CD14-positive monocyte (primary cell): ENCODE measurements around the gene BTBD9. TPM values are rescaled to one million over a fixed set of nuclear protein-coding genes. Genes with fewer than 3 reads are reported as not detected.

ENCODE experiments used
- DNase-seq, 3 donors: peaks; one replicate each; pipeline ENCODE4 v3.0.0-alpha.2; 2011 to 2022
- H2AFZ ChIP-seq: 2 replicates; pipeline ENCODE4 v1.6.0; 2012; ENCODE audit warnings: mild to moderate bottlenecking, low read depth, low read length, inconsistent platforms; ENCODE audit not compliant: insufficient read depth, poor library complexity, severe bottlenecking
- H3K27ac ChIP-seq, 2 donors: 1 replicate in 1 of 2; 2 replicates in 1 of 2; pipeline ENCODE4 v1.5.1; 2012 to 2013; ENCODE audit warnings: low read length in 2 of 2, control low read depth in 1 of 2, inconsistent platforms in 1 of 2, low read depth in 1 of 2, mild to moderate bottlenecking in 1 of 2
- H3K27me3 ChIP-seq, 2 donors: one replicate each; pipeline versions ENCODE4 v1.6.0 to v1.6.1; 2011 to 2013; ENCODE audit warnings: low read length in 2 of 2; ENCODE audit not compliant: control insufficient read depth in 2 of 2, insufficient read depth in 2 of 2
- H3K36me3 ChIP-seq, 2 donors: replicated peaks in 1 of 2; 1 replicate in 1 of 2; 2 replicates in 1 of 2; pipeline versions ENCODE4 v1.5.1 to v1.6.1; 2012 to 2013; ENCODE audit warnings: low read length in 2 of 2, control low read depth in 1 of 2, inconsistent platforms in 1 of 2, mild to moderate bottlenecking in 1 of 2; ENCODE audit not compliant: insufficient read depth in 2 of 2, control insufficient read depth in 1 of 2
- H3K4me1 ChIP-seq, 2 donors: 1 replicate in 1 of 2; 2 replicates in 1 of 2; pipeline versions ENCODE4 v1.5.1 to v1.6.1; 2012 to 2013; ENCODE audit warnings: low read length in 2 of 2, control low read depth in 1 of 2, inconsistent platforms in 1 of 2, mild to moderate bottlenecking in 1 of 2, moderate library complexity in 1 of 2; ENCODE audit not compliant: insufficient read depth in 2 of 2, control insufficient read depth in 1 of 2
- H3K4me2 ChIP-seq: replicated peaks from 2 replicates; pipeline ENCODE3; 2012; ENCODE audit warnings: low read length, moderate library complexity, mild to moderate bottlenecking; ENCODE audit not compliant: poor library complexity, severe bottlenecking; ENCODE audit errors: extremely low read depth
- H3K4me3 ChIP-seq, 3 experiments: fragments of 200-600 bp in 1 of 3; sonication (generic) in 1 of 3; replicated peaks in 1 of 3; 1 replicate in 2 of 3; 2 replicates in 1 of 3; pipeline ENCODE4 v1.5.1; 2011 to 2013; ENCODE audit warnings: low read length in 3 of 3, mild to moderate bottlenecking in 3 of 3, control low read depth in 2 of 3, low read depth in 2 of 3, inconsistent platforms in 1 of 3, moderate library complexity in 1 of 3
- H3K79me2 ChIP-seq: 2 replicates; pipeline ENCODE4 v1.6.0; 2012; ENCODE audit warnings: mild to moderate bottlenecking, control low read depth, inconsistent platforms, low read length, moderate library complexity; ENCODE audit not compliant: insufficient read depth
- H3K9ac ChIP-seq: 2 replicates; pipeline ENCODE4 v1.6.0; 2017; ENCODE audit warnings: low read length, mild to moderate bottlenecking; ENCODE audit not compliant: insufficient read depth, poor library complexity, severe bottlenecking
- H3K9me3 ChIP-seq, 2 donors: replicated peaks in 1 of 2; 1 replicate in 1 of 2; 2 replicates in 1 of 2; pipeline versions ENCODE4 v1.5.1 to v1.6.1; 2012 to 2013; ENCODE audit warnings: low read length in 2 of 2, control low read depth in 1 of 2; ENCODE audit not compliant: control insufficient read depth in 1 of 2, insufficient read depth in 1 of 2
- H4K20me1 ChIP-seq: 2 replicates; pipeline ENCODE4 v1.6.0; 2012; ENCODE audit warnings: mild to moderate bottlenecking, low read length, control low read depth, moderate library complexity; ENCODE audit not compliant: insufficient read depth
- H3K27ac Mint-ChIP-seq, 7 donors: one replicate each; pipeline ENCODE4 v1.8.0; 2020; ENCODE audit warnings: mild to moderate bottlenecking in 7 of 7, mixed read lengths in 7 of 7, moderate library complexity in 6 of 7, inconsistent platforms in 2 of 7
- H3K27me3 Mint-ChIP-seq, 3 donors: one replicate each; pipeline ENCODE4 v1.8.0; 2021 to 2022; ENCODE audit warnings: low read depth in 3 of 3, mild to moderate bottlenecking in 3 of 3, mixed read lengths in 3 of 3, moderate library complexity in 3 of 3, inconsistent platforms in 1 of 3
- H3K36me3 Mint-ChIP-seq, 2 donors: one replicate each; pipeline ENCODE4 v1.8.0; 2020; ENCODE audit warnings: mixed read lengths in 2 of 2, inconsistent platforms in 1 of 2, mild to moderate bottlenecking in 1 of 2
- H3K4me1 Mint-ChIP-seq: one replicate; pipeline ENCODE4 v1.8.0; 2020; ENCODE audit warnings: mild to moderate bottlenecking, mixed read lengths
- H3K4me3 Mint-ChIP-seq, 2 donors: one replicate each; pipeline ENCODE4 v1.8.0; 2020; ENCODE audit warnings: mild to moderate bottlenecking in 2 of 2, mixed read lengths in 2 of 2, moderate library complexity in 1 of 2
- H3K9me3 Mint-ChIP-seq, 7 donors: one replicate each; pipeline ENCODE4 v1.8.0; 2020 to 2022; ENCODE audit warnings: mixed read lengths in 7 of 7, mild to moderate bottlenecking in 6 of 7, moderate library complexity in 6 of 7, inconsistent platforms in 2 of 7
- WGBS: methylation state at CpG from one replicate; pipeline ENCODE4 v1.1.5; 2013; ENCODE audit warnings: missing lambda C conversion rate; ENCODE audit not compliant: insufficient coverage; 5-methylcytosine and 5-hydroxymethylcytosine counted together
- intact Hi-C, 2 donors: fragments of 100-400 bp; cut with micrococcal nuclease; formaldehyde crosslinking; loops; one replicate each; pipeline versions ENCODE4 v1.15.0 to v1.15.1; 2023
- polyA plus RNA-seq, 3 donors: library from polyadenylated mRNA; depleted of rRNA in 1 of 3; unstranded in 2 of 3; stranded (reverse) in 1 of 3; fragments of 300-500 nt in 2 of 3; fragments of >200 nt in 1 of 3; fragmentation: Illumina TruSeq in 2 of 3; gene quantifications; 1 replicate in 2 of 3; 2 replicates in 1 of 3; pipeline ENCODE4 v1.2.3, GENCODE V29; 2012 to 2021
- TF ChIP-seq, protein P1 (sequence below): fragments of 200-600 bp; IDR thresholded peaks from one replicate; pipeline ENCODE4 v1.8.0; 2022; ENCODE audit warnings: antibody characterized with exemption, mild to moderate bottlenecking

Gene BTBD9
- polyA plus RNA-seq, 3 donors: 5.2 to 7.5 (median 6.2) TPM

DNA sequence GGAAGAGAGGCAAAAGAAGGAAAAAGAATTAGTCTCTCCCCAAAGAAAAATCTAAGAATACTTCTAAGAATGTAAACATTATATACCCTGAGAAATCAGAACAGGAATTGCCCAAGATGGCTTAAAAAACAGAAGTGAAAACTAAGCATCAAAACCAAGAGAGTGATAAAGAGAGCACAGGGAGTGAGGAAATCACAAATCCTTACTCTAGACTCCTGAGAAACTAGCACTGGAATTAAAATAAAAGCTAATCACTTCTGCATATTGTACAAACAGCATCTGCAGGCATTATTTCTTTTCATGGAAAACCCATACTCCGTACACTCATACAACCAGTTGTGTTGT lies 285.7 kb downstream of the BTBD9 start:
- Mint-ChIP-seq H3K9me3 (no peaks in the 10 kb centered on the region), H3K36me3 (no peaks in the 10 kb centered on the region), H3K4me1 (peaks cover 5% of the 10 kb centered on the region), H3K27me3 (peaks cover 0 to 2% (median 0%) of the 10 kb centered on the region in 3 donors), H3K4me3 (no peak overlapping the region), H3K27ac (no peak overlapping the region)
- WGBS: no CpG with 5 or more reads among the region's 1 CpG
- peak in 1 of 3 donors; percentile 4 for DNase-seq
- Histone ChIP-seq H3K4me1 (no peaks in the 10 kb centered on the region), H3K4me2 (no peak overlapping the region), H2AFZ (no peak overlapping the region), H4K20me1 (no peaks in the 10 kb centered on the region), H3K27me3 (no peaks in the 10 kb centered on the region), H3K9me3 (no peaks in the 10 kb centered on the region), H3K4me3 (no peak overlapping the region), H3K27ac (no peak overlapping the region), H3K9ac (no peak overlapping the region), H3K36me3 (no peaks in the 10 kb centered on the region), H3K79me2 (no peaks in the 10 kb centered on the region)
- intact Hi-C loops: no loop called here
- TF ChIP-seq, protein P1, sequence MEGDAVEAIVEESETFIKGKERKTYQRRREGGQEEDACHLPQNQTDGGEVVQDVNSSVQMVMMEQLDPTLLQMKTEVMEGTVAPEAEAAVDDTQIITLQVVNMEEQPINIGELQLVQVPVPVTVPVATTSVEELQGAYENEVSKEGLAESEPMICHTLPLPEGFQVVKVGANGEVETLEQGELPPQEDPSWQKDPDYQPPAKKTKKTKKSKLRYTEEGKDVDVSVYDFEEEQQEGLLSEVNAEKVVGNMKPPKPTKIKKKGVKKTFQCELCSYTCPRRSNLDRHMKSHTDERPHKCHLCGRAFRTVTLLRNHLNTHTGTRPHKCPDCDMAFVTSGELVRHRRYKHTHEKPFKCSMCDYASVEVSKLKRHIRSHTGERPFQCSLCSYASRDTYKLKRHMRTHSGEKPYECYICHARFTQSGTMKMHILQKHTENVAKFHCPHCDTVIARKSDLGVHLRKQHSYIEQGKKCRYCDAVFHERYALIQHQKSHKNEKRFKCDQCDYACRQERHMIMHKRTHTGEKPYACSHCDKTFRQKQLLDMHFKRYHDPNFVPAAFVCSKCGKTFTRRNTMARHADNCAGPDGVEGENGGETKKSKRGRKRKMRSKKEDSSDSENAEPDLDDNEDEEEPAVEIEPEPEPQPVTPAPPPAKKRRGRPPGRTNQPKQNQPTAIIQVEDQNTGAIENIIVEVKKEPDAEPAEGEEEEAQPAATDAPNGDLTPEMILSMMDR: no peak

GRCh38 chr6:38353310-38354036 lies 286.3 kb downstream of the BTBD9 start:
- no peaks in the 10 kb centered on the region for H3K36me3 Mint-ChIP-seq
- no peaks in the 10 kb centered on the region for H3K27me3 ChIP-seq
- no peaks in the 10 kb centered on the region for H3K36me3 ChIP-seq
- H3K4me2 ChIP-seq: no peak overlapping the region
- no peak overlapping the region for H3K27ac ChIP-seq
- intact Hi-C loops: no loop called here
- no peak overlapping the region for H3K4me3 ChIP-seq
- H2AFZ ChIP-seq: no peak overlapping the region
- no peaks in the 10 kb centered on the region for H3K9me3 ChIP-seq
- peaks cover 0 to 2% (median 0%) of the 10 kb centered on the region in 3 donors for H3K27me3 Mint-ChIP-seq
- no peak overlapping the region for H3K9ac ChIP-seq
- TF ChIP-seq, protein P1: no peak
- no peaks in the 10 kb centered on the region for H3K9me3 Mint-ChIP-seq
- H3K4me1 Mint-ChIP-seq: peaks cover 5% of the 10 kb centered on the region
- H3K27ac Mint-ChIP-seq: no peak overlapping the region
- no peaks in the 10 kb centered on the region for H4K20me1 ChIP-seq
- no peaks in the 10 kb centered on the region for H3K4me1 ChIP-seq
- no peaks in the 10 kb centered on the region for H3K79me2 ChIP-seq
- H3K4me3 Mint-ChIP-seq: no peak overlapping the region
- no CpG with 5 or more reads among the region's 7 CpGs for WGBS
- DNase-seq: no peak
